Neural cell (in vitro differentiated cells): ENCODE results near the gene SIVA1. TPM values are rescaled to one million over a fixed set of nuclear protein-coding genes. Genes with fewer than 3 reads are reported as not detected.

Experiments
- H2AFZ ChIP-seq: fragments of 200-600, 300-800 bp; sonication (generic), shearing (Covaris generic); 2 replicates; pipeline ENCODE4 v1.6.0; 2014; ENCODE audit warnings: low read depth, mild to moderate bottlenecking, antibody characterized with exemption, low read length, moderate library complexity
- H3F3A ChIP-seq: fragments of 200-600 bp; shearing (Covaris generic); 2 replicates; pipeline ENCODE4 v1.6.1; 2016; ENCODE audit warnings: mild to moderate bottlenecking, moderate library complexity, mixed read lengths, antibody characterized with exemption, low read length; ENCODE audit not compliant: insufficient read depth, poor library complexity, severe bottlenecking
- H3K27ac ChIP-seq: fragments of 200-600, 300-800 bp; sonication (generic), shearing (Covaris generic); 2 replicates; pipeline ENCODE4 v1.5.1; 2014; ENCODE audit warnings: mild to moderate bottlenecking, low read length, moderate library complexity
- H3K27me3 ChIP-seq: fragments of 300-800, 200-600 bp; sonication (generic), shearing (Covaris generic); 2 replicates; pipeline ENCODE4 v1.6.0; 2014; ENCODE audit warnings: mild to moderate bottlenecking, low read depth, low read length, moderate library complexity; ENCODE audit not compliant: insufficient read depth
- H3K36me3 ChIP-seq: fragments of 300-800, 200-600 bp; sonication (generic), shearing (Covaris generic); 2 replicates; pipeline ENCODE4 v1.5.1; 2014; ENCODE audit warnings: mild to moderate bottlenecking, antibody characterized with exemption, low read length, moderate library complexity; ENCODE audit not compliant: insufficient read depth
- H3K4me2 ChIP-seq: fragments of 300-800, 200-600 bp; sonication (generic), shearing (Covaris generic); 2 replicates; pipeline ENCODE4 v1.6.0; 2014; ENCODE audit warnings: mild to moderate bottlenecking, low read length
- H3K4me3 ChIP-seq: fragments of 300-800, 200-600 bp; sonication (generic), shearing (Covaris generic); 2 replicates; pipeline ENCODE4 v1.5.1; 2014; ENCODE audit warnings: mild to moderate bottlenecking, low read length, moderate library complexity
- H3K79me2 ChIP-seq: fragments of 200-600 bp; shearing (Covaris generic); replicated peaks from 2 replicates; pipeline ENCODE4 v1.6.0; 2014; ENCODE audit warnings: mild to moderate bottlenecking, low read length, moderate library complexity; ENCODE audit not compliant: insufficient read depth
- H3K9ac ChIP-seq: fragments of 300-800, 200-600 bp; sonication (generic), shearing (Covaris generic); 2 replicates; pipeline ENCODE4 v1.6.1; 2016; ENCODE audit warnings: mild to moderate bottlenecking, low read length, mixed read lengths
- H3K9me2 ChIP-seq: fragments of 200-600 bp; shearing (Covaris generic); 2 replicates; pipeline ENCODE4 v1.6.1; 2016; ENCODE audit warnings: mild to moderate bottlenecking, low read length, mixed read lengths; ENCODE audit not compliant: insufficient read depth
- H3K9me3 ChIP-seq: fragments of 200-600, 300-800 bp; sonication (generic), shearing (Covaris generic); 2 replicates; pipeline ENCODE4 v1.6.1; 2016; ENCODE audit warnings: mild to moderate bottlenecking, mixed run types, low read length, moderate library complexity, mixed read lengths
- H4K20me1 ChIP-seq: fragments of 200-600 bp; shearing (Covaris generic); 2 replicates; pipeline ENCODE4 v1.6.1; 2016; ENCODE audit warnings: mild to moderate bottlenecking, mixed run types; ENCODE audit not compliant: insufficient read depth
- EP300 ChIP-seq: fragments of 450-650 bp; conservative IDR thresholded peaks from 2 replicates; pipeline ENCODE4 v1.6.1; 2014; ENCODE audit warnings: antibody characterized with exemption, mild to moderate bottlenecking, moderate library complexity; ENCODE audit not compliant: poor library complexity, severe bottlenecking
- EZH2 ChIP-seq: fragments of 200-600, 300-800 bp; shearing (Covaris generic), sonication (generic); IDR thresholded peaks from 2 replicates; pipeline ENCODE4 v1.6.1; 2014; ENCODE audit warnings: antibody characterized with exemption, low read length, borderline replicate concordance, mild to moderate bottlenecking; ENCODE audit not compliant: insufficient read depth, poor library complexity, severe bottlenecking
- MXI1 ChIP-seq: fragments of 450-650 bp; conservative IDR thresholded peaks from 2 replicates; pipeline ENCODE4 v1.6.1; 2014; ENCODE audit warnings: antibody characterized with exemption, mild to moderate bottlenecking; ENCODE audit not compliant: poor library complexity, severe bottlenecking
- POLR2AphosphoS5 ChIP-seq: IDR thresholded peaks from 2 replicates; pipeline ENCODE4 v1.6.1; 2012
- RAD21 ChIP-seq: fragments of 450-650 bp; conservative IDR thresholded peaks from 2 replicates; pipeline ENCODE4 v1.6.1; 2014; ENCODE audit warnings: antibody characterized with exemption, mild to moderate bottlenecking, moderate library complexity
- SMC3 ChIP-seq: fragments of 450-650 bp; conservative IDR thresholded peaks from 2 replicates; pipeline ENCODE4 v1.6.1; 2014; ENCODE audit warnings: antibody characterized with exemption, mild to moderate bottlenecking, moderate library complexity; ENCODE audit not compliant: poor library complexity
- TAF1 ChIP-seq: IDR thresholded peaks from 2 replicates; pipeline ENCODE4 v1.6.1; 2012; ENCODE audit warnings: low read depth
- polyA plus RNA-seq: library from polyadenylated mRNA; depleted of rRNA; stranded (reverse); fragments of >200 nt; gene quantifications from 2 replicates; pipeline ENCODE4 v1.2.3, GENCODE V29; 2014
- TF ChIP-seq, protein P1 (sequence below): IDR thresholded peaks from 2 replicates; pipeline ENCODE4 v1.6.1; 2012; ENCODE audit warnings: borderline replicate concordance
- TF ChIP-seq, protein P2 (sequence below): fragments of 450-650 bp; IDR thresholded peaks from 2 replicates; pipeline ENCODE4 v1.5.1; 2014; ENCODE audit warnings: antibody characterized with exemption, mild to moderate bottlenecking, moderate library complexity; ENCODE audit not compliant: poor library complexity, severe bottlenecking

Gene SIVA1
- polyA plus RNA-seq, 1 donor from 2014 or later: 180 TPM

DNA sequence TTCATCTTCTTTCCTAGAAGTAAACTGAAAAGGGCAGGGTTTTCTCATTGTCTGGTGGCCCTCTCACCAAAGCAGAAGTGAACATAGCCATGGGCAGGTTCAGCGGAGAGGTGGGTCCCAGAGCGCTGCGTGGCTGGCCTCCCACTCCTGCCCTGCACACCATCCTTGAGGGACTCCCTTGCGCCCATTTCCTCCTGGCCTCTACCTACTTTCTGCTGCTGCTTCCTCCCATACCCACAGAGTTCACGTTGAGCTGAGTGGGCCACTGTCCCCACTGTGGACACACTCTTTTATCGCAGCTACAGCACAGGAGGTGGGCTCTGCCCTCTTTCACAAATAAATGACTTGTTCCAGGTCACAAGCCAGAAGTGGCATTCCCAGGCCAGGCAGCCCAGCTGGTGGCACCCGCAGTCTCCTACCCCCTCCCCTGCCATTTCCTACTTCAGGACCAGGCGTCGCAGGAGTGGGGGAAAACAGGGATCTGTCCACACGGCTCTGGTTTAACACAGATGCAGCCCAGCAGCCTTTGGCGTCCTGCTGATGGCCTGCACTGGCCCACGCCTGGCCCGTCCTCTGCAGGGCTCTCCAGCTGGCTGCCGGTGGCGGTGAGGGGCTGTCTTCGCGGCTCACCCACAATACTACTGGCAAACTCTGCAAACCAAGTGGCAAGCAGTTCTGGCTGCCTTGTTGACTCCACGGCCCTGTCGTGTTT is 4.9 kb downstream of the SIVA1 start:
- H4K20me1 ChIP-seq: no peaks in the 10 kb centered on the region
- peaks cover 20% of the 10 kb centered on the region for H3K79me2 ChIP-seq
- H3K9me3 ChIP-seq: no peaks in the 10 kb centered on the region
- no peak overlapping the region for H3K9ac ChIP-seq
- H3K36me3 ChIP-seq: no peaks in the 10 kb centered on the region
- no peak for TF ChIP-seq EZH2
- no peak for TF ChIP-seq RAD21
- TF ChIP-seq MXI1: no peak
- TF ChIP-seq TAF1: no peak
- TF ChIP-seq, protein P1, sequence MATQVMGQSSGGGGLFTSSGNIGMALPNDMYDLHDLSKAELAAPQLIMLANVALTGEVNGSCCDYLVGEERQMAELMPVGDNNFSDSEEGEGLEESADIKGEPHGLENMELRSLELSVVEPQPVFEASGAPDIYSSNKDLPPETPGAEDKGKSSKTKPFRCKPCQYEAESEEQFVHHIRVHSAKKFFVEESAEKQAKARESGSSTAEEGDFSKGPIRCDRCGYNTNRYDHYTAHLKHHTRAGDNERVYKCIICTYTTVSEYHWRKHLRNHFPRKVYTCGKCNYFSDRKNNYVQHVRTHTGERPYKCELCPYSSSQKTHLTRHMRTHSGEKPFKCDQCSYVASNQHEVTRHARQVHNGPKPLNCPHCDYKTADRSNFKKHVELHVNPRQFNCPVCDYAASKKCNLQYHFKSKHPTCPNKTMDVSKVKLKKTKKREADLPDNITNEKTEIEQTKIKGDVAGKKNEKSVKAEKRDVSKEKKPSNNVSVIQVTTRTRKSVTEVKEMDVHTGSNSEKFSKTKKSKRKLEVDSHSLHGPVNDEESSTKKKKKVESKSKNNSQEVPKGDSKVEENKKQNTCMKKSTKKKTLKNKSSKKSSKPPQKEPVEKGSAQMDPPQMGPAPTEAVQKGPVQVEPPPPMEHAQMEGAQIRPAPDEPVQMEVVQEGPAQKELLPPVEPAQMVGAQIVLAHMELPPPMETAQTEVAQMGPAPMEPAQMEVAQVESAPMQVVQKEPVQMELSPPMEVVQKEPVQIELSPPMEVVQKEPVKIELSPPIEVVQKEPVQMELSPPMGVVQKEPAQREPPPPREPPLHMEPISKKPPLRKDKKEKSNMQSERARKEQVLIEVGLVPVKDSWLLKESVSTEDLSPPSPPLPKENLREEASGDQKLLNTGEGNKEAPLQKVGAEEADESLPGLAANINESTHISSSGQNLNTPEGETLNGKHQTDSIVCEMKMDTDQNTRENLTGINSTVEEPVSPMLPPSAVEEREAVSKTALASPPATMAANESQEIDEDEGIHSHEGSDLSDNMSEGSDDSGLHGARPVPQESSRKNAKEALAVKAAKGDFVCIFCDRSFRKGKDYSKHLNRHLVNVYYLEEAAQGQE: no peak
- no peak for TF ChIP-seq SMC3
- no peak for TF ChIP-seq EP300
- TF ChIP-seq POLR2AphosphoS5: no peak
- TF ChIP-seq, protein P2, sequence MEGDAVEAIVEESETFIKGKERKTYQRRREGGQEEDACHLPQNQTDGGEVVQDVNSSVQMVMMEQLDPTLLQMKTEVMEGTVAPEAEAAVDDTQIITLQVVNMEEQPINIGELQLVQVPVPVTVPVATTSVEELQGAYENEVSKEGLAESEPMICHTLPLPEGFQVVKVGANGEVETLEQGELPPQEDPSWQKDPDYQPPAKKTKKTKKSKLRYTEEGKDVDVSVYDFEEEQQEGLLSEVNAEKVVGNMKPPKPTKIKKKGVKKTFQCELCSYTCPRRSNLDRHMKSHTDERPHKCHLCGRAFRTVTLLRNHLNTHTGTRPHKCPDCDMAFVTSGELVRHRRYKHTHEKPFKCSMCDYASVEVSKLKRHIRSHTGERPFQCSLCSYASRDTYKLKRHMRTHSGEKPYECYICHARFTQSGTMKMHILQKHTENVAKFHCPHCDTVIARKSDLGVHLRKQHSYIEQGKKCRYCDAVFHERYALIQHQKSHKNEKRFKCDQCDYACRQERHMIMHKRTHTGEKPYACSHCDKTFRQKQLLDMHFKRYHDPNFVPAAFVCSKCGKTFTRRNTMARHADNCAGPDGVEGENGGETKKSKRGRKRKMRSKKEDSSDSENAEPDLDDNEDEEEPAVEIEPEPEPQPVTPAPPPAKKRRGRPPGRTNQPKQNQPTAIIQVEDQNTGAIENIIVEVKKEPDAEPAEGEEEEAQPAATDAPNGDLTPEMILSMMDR: no peak
- H3F3A ChIP-seq: no peaks in the 10 kb centered on the region
- H3K9me2 ChIP-seq: no peaks in the 10 kb centered on the region
- H3K27me3 ChIP-seq: no peaks in the 10 kb centered on the region
- no peak overlapping the region for H3K27ac ChIP-seq
- no peak overlapping the region for H3K4me2 ChIP-seq
- H2AFZ ChIP-seq: no peak overlapping the region
- no peak overlapping the region for H3K4me3 ChIP-seq

DNA sequence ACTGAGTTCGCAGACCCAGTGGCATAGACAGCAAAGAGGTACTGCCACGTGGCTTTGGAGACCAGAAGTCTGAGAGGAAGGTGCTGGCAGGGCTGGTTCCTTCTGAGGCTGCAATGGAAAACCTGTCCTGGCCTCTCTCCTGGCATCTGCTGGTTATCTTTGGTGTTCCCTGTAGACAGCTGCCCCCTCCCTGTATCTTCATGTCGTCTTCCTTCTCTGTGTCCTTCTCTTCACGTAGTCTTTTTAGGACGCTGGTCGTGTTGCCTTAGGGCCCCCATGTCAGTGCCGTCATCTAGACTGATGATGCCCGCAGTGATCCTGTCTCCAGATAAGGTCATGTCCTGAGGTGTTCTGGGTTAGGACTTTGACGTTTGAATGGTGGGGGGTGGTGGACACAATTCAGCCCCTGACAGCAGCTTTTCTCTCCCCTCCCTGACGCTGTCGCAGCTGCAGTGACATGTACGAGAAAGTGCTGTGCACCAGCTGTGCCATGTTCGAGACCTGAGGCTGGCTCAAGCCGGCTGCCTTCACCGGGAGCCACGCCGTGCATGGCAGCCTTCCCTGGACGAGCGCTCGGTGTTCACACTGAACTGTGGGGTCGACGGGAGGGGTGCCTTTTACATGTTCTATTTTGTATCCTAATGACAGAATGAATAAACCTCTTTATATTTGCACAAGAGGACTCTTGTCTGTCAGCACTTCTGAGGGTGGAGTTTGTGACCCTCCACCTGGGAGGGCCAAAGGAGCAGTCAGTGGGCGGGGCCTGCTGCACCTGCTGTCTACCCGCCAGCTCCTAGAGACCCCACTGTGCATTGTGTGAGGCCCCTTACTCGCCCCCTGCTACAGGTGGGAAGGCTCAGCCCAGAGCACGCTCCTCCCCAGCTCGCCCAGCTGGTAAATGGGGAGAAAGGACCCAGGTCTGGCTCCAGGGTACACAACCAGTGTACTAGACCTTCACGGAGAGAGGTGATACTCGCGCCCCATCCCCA is 6.3 kb downstream of the SIVA1 start:
- Histone ChIP-seq H3K9me2 (no peaks in the 10 kb centered on the region), H3K4me2 (no peak overlapping the region), H3K9ac (no peak overlapping the region), H3K27ac (no peak overlapping the region), H3K9me3 (no peaks in the 10 kb centered on the region), H3F3A (no peaks in the 10 kb centered on the region), H3K4me3 (no peak overlapping the region), H3K36me3 (no peaks in the 10 kb centered on the region), H2AFZ (no peak overlapping the region), H3K79me2 (peaks cover 8% of the 10 kb centered on the region), H4K20me1 (no peaks in the 10 kb centered on the region), H3K27me3 (no peaks in the 10 kb centered on the region)
- TF ChIP-seq, protein P1: no peak
- TF ChIP-seq RAD21 (no peak), SMC3 (no peak), EP300 (no peak), EZH2 (no peak), MXI1 (no peak), POLR2AphosphoS5 (no peak), TAF1 (no peak)
- TF ChIP-seq, protein P2: no peak
